OCI-LY3 (cell line): ENCODE data around the gene TTYH3.

Experiments
- EZH2phosphoT487 ChIP-seq: fragments of 200-600 bp; shearing (Covaris generic); IDR thresholded peaks from 2 replicates; pipeline ENCODE4 v1.6.1; 2018; ENCODE audit warnings: antibody characterized with exemption, mixed run types, low read depth
- TF ChIP-seq, protein P1 (sequence below): fragments of 200-600, 300-600 bp; sonication (generic); IDR thresholded peaks from 2 replicates; pipeline ENCODE4 v1.5.1; 2014; ENCODE audit warnings: antibody characterized with exemption, low read length, low read depth

DNA sequence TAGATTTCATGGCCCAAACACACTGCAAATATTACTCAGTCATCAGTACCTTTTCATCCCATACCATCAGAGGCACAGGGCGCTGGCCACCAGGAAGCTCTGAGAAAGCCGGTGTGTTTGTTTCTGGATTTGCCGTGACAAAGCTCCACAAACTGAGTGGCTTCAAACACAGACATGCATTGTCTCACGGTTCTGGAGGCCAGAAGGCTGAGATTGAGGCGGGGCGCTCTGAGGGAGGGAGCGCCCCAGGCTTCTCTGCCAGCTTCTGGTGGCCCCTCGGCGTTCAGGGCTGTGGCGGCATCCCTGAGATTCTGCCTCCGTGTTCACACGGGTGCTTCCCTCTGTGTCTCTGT, 3.7 kb upstream of the TTYH3 start:
- TF ChIP-seq, protein P1, sequence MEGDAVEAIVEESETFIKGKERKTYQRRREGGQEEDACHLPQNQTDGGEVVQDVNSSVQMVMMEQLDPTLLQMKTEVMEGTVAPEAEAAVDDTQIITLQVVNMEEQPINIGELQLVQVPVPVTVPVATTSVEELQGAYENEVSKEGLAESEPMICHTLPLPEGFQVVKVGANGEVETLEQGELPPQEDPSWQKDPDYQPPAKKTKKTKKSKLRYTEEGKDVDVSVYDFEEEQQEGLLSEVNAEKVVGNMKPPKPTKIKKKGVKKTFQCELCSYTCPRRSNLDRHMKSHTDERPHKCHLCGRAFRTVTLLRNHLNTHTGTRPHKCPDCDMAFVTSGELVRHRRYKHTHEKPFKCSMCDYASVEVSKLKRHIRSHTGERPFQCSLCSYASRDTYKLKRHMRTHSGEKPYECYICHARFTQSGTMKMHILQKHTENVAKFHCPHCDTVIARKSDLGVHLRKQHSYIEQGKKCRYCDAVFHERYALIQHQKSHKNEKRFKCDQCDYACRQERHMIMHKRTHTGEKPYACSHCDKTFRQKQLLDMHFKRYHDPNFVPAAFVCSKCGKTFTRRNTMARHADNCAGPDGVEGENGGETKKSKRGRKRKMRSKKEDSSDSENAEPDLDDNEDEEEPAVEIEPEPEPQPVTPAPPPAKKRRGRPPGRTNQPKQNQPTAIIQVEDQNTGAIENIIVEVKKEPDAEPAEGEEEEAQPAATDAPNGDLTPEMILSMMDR: no peak
- no peak for TF ChIP-seq EZH2phosphoT487
